ENCODE results near the gene RNF186.

Gene RNF186

DNA sequence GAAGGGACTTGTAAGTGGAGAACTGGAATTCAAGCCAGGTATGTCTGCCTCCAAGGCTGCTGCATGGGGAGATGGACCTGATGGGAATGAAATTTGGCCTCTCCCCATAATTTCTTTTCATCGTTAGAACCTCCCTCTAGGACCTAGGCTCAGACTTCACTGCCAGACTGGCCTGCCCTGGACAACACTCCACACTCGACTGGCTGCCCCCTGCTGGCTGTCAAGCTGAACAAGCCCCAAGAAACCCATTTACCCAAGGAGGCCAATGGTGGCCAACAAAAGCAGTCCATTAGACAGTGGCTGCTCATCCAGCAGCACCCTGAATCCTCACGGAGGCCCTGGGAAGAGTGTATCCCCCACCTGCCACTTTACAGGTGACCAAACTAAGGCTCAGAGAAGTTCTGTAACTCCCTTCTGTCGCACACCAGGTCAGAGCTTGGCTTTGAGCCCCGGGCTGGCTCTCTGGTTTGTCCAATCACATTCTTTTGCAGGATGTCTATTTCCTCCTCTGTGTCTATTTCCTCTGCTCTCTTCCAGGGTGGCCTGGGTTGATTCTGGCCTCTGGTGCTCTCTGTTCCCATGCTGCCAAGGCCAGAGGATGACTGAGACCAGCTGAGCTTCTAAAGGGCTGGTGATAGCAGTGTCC lies 3.8 kb downstream of the RNF186 start:
- no peak for TF ChIP-seq TAF1 (IDR thresholded peaks at IDR 0.05; ENCODE audit: borderline replicate concordance, insufficient read depth, low read length)
- no peak for TF ChIP-seq SIN3A (IDR thresholded peaks at IDR 0.05; ENCODE audit: borderline replicate concordance, insufficient read depth, low read length)
- TF ChIP-seq FOXP2 (optimal IDR thresholded peaks at IDR 0.05; ENCODE audit: borderline replicate concordance, extremely low read depth, extremely low read length, insufficient read depth) = no peak
- TF ChIP-seq, protein P1, sequence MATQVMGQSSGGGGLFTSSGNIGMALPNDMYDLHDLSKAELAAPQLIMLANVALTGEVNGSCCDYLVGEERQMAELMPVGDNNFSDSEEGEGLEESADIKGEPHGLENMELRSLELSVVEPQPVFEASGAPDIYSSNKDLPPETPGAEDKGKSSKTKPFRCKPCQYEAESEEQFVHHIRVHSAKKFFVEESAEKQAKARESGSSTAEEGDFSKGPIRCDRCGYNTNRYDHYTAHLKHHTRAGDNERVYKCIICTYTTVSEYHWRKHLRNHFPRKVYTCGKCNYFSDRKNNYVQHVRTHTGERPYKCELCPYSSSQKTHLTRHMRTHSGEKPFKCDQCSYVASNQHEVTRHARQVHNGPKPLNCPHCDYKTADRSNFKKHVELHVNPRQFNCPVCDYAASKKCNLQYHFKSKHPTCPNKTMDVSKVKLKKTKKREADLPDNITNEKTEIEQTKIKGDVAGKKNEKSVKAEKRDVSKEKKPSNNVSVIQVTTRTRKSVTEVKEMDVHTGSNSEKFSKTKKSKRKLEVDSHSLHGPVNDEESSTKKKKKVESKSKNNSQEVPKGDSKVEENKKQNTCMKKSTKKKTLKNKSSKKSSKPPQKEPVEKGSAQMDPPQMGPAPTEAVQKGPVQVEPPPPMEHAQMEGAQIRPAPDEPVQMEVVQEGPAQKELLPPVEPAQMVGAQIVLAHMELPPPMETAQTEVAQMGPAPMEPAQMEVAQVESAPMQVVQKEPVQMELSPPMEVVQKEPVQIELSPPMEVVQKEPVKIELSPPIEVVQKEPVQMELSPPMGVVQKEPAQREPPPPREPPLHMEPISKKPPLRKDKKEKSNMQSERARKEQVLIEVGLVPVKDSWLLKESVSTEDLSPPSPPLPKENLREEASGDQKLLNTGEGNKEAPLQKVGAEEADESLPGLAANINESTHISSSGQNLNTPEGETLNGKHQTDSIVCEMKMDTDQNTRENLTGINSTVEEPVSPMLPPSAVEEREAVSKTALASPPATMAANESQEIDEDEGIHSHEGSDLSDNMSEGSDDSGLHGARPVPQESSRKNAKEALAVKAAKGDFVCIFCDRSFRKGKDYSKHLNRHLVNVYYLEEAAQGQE (IDR thresholded peaks at IDR 0.05; ENCODE audit: insufficient read depth in 1 of 2, low read depth in 2 of 2, low read length in 2 of 2) = no peak
- no peak for TF ChIP-seq POLR2AphosphoS5 (IDR thresholded peaks at IDR 0.05; ENCODE audit: low read depth, low read length)

DNA sequence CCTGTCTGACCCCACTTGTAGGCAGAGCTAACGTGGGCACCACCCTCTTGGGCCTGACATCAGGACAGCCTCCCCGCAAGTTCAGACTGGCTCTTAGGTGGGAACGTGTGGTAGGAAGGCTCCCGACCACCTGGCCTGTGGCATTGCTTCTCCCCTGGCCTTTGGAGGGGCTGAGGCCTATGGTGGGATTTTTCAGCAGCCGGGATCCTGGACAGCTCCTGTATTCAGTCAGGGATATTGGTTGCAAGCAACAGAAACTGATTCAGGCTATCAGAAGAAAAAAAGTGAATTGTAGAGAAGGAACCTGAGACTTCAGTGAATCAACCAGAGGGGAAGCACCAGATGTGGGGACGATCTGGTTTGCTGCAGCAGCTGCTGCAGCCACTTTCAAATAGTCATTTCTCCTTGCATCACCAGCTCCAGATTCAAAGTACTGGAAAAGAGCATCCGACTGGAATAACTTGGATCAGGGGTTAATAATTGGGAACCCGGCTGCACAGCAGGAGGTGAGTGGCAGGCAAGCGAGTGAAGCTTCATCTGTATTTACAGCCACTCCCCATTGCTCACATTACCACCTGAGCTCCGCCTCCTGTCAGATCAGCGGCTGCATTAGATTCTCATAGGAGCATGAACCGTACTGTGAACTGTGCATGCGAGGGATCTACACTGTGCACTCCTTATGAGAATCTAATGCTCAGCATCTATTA lies 5.9 kb downstream of the RNF186 start:
- TF ChIP-seq TAF1 (IDR thresholded peaks at IDR 0.05; ENCODE audit: borderline replicate concordance, insufficient read depth, low read length) = no peak
- TF ChIP-seq, protein P1 (IDR thresholded peaks at IDR 0.05; ENCODE audit: insufficient read depth in 1 of 2, low read depth in 2 of 2, low read length in 2 of 2) = peak; percentile 69 to 88

DNA sequence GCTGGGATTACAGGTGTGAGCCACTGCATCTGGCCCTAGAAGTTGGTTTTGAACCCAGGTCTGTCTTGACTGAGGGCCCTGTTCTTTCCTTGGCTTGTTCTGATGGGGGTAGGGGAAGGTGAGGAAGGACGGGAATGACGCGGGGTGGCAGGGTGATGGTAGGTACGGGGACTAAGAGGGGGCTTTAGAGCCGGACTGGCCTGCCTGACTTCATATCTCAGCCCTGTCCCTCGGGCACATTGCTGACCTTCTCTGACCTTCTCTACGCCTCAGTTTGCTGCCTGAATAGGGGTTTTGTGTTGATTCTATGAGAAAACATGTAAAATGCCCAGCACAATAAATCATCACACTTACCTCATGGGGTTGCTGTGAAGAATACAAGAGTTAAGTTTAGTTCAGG lies 6.7 kb downstream of the RNF186 start:
- TF ChIP-seq, protein P1 (IDR thresholded peaks at IDR 0.05; ENCODE audit: insufficient read depth in 1 of 2, low read depth in 2 of 2, low read length in 2 of 2) = no peak
- TF ChIP-seq FOXP2 (optimal IDR thresholded peaks at IDR 0.05; ENCODE audit: borderline replicate concordance, extremely low read depth, extremely low read length, insufficient read depth) (no peak), SIN3A (IDR thresholded peaks at IDR 0.05; ENCODE audit: borderline replicate concordance, insufficient read depth, low read length) (no peak), TAF1 (IDR thresholded peaks at IDR 0.05; ENCODE audit: borderline replicate concordance, insufficient read depth, low read length) (no peak), POLR2AphosphoS5 (IDR thresholded peaks at IDR 0.05; ENCODE audit: low read depth, low read length) (no peak)

DNA sequence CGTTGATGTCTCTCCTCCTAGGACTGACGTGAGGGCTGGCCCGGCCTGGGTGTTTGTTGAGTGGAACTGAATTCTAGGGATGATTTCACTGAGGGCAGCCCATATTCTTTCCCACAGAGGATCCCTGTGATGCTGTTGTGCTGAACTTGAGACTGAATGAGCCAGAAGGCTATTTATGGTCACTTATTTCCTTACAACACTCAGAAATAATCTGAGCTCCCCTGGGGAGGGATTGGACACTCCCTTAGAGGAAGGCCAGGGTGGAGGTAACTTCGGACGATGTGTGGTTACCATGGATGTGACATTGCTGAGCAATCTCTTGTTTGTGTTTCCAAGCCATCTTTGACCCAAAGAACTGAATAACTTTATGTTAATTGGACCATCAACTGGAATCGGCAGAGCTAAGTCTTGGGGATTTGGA lies 10.2 kb downstream of the RNF186 start:
- no peak for TF ChIP-seq POLR2AphosphoS5 (IDR thresholded peaks at IDR 0.05; ENCODE audit: low read depth, low read length)
- TF ChIP-seq SIN3A (IDR thresholded peaks at IDR 0.05; ENCODE audit: borderline replicate concordance, insufficient read depth, low read length) = no peak

DNA sequence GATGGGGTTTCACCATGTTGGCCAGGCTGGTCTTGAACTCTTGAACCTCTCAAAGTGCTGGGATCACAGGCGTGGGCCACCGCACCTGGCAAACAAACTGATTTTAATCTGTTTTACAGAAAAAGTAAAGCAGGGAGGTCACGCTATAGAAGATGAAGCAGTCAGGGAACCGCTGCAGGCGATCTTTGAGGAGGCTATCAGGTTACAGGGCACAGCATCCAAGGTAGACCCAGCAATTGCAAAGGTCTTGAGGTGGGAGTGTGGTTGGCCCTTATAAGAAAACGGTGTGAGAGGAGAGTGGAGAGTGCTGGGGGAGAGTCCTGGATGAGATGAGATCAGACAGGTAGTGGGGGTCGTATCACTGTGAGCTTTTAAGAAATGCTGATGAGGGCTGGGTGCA lies 12.8 kb downstream of the RNF186 start:
- TF ChIP-seq, protein P1 (IDR thresholded peaks at IDR 0.05; ENCODE audit: insufficient read depth in 1 of 2, low read depth in 2 of 2, low read length in 2 of 2) = no peak
- TF ChIP-seq TAF1 (IDR thresholded peaks at IDR 0.05; ENCODE audit: borderline replicate concordance, insufficient read depth, low read length) (no peak), POLR2AphosphoS5 (IDR thresholded peaks at IDR 0.05; ENCODE audit: low read depth, low read length) (no peak), SIN3A (IDR thresholded peaks at IDR 0.05; ENCODE audit: borderline replicate concordance, insufficient read depth, low read length) (no peak), FOXP2 (optimal IDR thresholded peaks at IDR 0.05; ENCODE audit: borderline replicate concordance, extremely low read depth, extremely low read length, insufficient read depth) (no peak)
